ENCODE measurements around the gene SYCE1. TPM values are rescaled to one million over a fixed set of nuclear protein-coding genes. Genes with fewer than 3 reads are reported as not detected.
"Not testable (repeated sequence)": the region's sequence is repeated elsewhere in the genome, so short reads cannot be mapped to it uniquely, and the experiment has no call there.

SYCE1 gene
- polyA plus RNA-seq, 3 donors, result 0.10 to 0.26 (median 0.26) TPM

DNA sequence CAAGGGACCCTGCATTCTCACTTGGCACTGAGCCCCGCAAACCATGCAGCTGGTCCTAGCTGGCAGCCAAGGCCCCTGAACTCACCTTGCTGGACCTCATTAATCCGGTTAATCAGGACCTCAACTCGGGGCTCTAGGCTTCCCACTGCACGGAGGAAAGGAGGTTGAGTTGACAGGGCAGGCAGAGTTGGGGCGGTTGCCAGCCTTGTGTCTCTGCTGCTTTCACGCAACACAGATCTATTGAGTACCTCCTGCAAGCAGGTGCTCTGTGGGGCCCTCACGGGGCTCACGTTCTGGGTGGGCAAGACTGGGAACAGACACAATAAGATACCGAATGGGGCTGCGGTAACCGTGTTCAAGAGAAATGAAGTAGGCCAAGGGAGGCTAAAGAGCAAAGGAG is 6.2 kb downstream of the SYCE1 start:
- no peak for DNase-seq (ENCODE audit: low read depth in 3 of 3, low spot score in 2 of 3)

GRCh38 chr10:133557381-133557780 is 8.0 kb downstream of the SYCE1 start:
- no peak for DNase-seq (ENCODE audit: low read depth in 3 of 3, low spot score in 2 of 3)

DNA sequence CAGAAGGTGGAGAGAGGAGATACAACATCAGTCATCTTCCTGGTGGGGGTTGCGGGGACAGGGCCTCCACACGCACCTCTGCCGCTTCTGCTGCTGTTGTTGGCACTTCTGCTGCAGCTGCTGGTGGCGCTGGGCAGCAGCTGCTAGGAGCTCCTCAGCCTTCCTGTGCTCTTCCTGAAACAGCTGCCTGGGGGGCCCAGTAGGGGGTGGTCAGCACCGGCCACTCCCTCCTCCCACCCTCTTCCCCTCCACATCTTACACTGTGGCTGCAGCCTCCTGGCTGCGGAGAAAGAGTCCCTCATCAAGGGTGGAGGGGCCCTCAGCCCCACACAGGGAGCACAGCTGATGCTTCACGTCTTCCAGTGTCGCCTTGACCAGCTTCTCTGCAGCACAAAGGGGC is 9.9 kb downstream of the SYCE1 start:
- no peak for DNase-seq (ENCODE audit: low read depth in 3 of 3, low spot score in 2 of 3)

DNA sequence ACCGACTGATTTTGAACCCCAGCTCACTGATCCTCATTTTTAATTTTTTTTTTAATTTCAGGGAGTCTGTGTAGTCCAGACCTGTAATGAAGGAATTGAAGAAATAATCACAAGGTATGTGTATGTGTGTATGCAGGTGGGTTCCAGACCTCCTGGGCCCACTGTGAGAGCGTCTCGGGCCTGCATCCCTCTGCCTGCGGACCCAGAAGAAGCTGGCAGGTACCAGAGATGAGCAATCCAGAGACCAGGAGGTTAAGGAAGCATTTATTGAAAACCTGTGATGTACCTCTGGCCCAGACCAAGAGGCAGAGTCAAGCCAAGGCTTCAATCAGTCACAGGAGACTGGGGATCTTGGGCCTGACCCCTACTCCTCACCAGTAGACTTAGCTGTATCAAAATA is 10.8 kb downstream of the SYCE1 start:
- no peak for DNase-seq (ENCODE audit: low read depth in 3 of 3, low spot score in 2 of 3)

DNA sequence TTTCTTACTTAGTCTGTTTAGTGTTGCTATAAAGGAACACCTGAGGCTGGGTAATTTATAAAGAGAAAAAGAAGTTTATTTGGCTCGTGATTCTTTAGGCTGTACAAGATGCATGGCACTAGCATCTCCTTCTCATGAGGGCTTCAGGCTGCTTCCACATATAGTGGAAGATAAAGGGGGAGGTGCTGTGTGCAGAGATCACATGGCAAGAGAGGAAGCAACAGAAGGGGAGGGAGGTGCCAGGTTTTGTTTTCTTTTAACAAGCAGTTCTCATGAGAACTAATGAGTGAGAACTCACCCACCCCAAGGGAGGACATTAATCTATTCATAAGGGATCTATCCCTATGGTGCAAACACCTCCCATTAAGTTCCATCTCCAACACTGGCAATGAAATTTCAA is 20.9 kb downstream of the SYCE1 start:
- DNase-seq (ENCODE audit: low read depth in 3 of 3, low spot score in 2 of 3), result no peak

- not testable (repeated sequence) for DNase-seq (ENCODE audit: low read depth in 3 of 3, low spot score in 2 of 3)
These were observed 23.9 kb downstream of the SYCE1 start for GRCh38 chr10:133541441-133541975.

GRCh38 chr10:133537546-133538545 is 27.5 kb downstream of the SYCE1 start:
- no peak for DNase-seq (ENCODE audit: low read depth in 3 of 3, low spot score in 2 of 3)

- DNase-seq (ENCODE audit: low read depth in 3 of 3, low spot score in 2 of 3), result no peak
These were observed 29.2 kb downstream of the SYCE1 start for GRCh38 chr10:133536198-133536597.

DNA sequence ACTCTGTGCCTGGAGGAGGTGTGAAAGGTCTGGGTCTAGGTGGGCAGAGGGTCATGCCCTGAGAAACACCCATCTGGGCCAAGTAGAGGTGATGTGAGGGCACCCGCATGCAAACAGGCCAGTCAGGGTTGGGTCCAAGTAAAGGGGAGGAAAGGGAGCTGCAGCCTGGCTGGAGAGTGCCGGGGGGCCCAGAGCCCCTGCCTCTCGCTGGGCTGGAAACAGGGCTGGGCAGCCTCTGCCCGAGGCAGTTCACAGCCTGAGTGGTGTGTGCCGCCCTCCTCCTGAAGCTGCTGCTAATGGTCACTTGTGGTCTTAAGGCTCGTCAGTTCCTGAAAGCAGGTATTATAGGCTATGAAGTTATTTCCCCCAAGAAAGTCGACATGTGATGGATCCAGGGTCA is 31.0 kb downstream of the SYCE1 start:
- DNase-seq (ENCODE audit: low read depth in 3 of 3, low spot score in 2 of 3), result no peak

GRCh38 chr10:133532871-133533270 is 32.5 kb downstream of the SYCE1 start:
- no peak for DNase-seq (ENCODE audit: low read depth in 3 of 3, low spot score in 2 of 3)

GRCh38 chr10:133530506-133530905 is 34.9 kb downstream of the SYCE1 start:
- DNase-seq (ENCODE audit: low read depth in 3 of 3, low spot score in 2 of 3), result no peak

- no peak for DNase-seq (ENCODE audit: low read depth in 3 of 3, low spot score in 2 of 3)
These were observed 35.8 kb downstream of the SYCE1 start for GRCh38 chr10:133529576-133529946.

GRCh38 chr10:133528845-133529575 is 36.4 kb downstream of the SYCE1 start:
- DNase-seq (ENCODE audit: low read depth in 3 of 3, low spot score in 2 of 3), result no peak

- DNase-seq (ENCODE audit: low read depth in 3 of 3, low spot score in 2 of 3), result no peak
These were observed 37.0 kb downstream of the SYCE1 start for GRCh38 chr10:133528296-133528844.

DNA sequence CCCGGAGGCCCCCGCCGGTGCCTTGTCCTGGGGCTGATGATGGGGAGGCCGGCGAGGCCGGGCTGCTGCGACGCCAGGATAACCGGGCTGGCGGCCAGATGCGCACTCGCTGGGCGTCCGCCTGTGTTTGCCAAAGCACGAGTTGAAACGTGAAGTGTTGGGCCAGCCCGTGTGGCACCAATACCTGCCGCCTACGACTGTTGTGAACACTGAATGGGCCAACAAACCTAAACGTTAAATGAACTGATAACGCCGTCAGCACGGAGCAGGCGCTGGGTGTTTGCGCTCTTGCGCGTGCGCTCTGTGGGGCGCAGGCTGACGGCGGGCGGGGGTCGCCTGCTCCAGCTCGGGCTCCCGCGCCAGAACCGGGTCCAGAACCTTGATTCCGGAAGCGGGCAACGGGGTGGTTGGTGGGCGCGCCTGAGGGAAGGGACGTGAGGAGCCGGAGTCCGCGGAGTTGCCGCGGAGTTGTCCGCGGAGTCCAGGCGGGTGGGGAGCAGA is 37.6 kb downstream of the SYCE1 start:
- DNase-seq (ENCODE audit: low read depth in 3 of 3, low spot score in 2 of 3), result no peak

GRCh38 chr10:133526957-133527588 is 38.3 kb downstream of the SYCE1 start, which contains the start of gene CYP2E1:
CYP2E1 (plus strand) TSS chr10:133527363; CDS start chr10:133527396, 33 bp downstream.
- no peak for DNase-seq (ENCODE audit: low read depth in 3 of 3, low spot score in 2 of 3)

- no peak for DNase-seq (ENCODE audit: low read depth in 3 of 3, low spot score in 2 of 3)
These were observed 39.9 kb downstream of the SYCE1 start for GRCh38 chr10:133525444-133525843.

DNA sequence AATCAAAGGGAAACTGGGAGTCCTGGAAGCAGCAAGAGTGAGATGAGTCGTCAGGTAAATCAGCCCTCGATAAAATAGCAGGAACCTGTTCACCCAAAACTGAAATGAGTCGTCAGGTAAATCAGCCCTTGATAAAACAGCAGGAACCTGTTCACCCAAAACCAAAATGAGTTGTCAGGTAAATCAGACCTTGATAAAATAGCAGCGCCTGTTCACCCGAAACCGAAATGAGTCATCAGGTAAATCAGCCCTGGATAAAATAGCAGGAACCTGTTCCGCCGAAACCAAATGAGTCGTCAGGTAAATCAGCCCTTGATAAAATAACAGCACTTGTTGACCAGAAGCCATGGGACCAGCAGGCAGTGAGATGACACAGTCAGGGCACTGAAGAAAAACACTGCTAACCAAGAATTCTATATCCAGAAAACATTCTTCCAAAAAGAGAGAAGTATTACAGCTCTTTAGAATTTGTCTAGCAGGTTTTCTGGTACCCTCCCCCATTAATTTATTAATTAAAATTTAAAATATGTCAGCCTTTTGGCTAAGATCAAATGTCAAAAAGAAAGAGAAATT is 41.7 kb downstream of the SYCE1 start:
- no peak for DNase-seq (ENCODE audit: low read depth in 3 of 3, low spot score in 2 of 3)

- DNase-seq (ENCODE audit: low read depth in 3 of 3, low spot score in 2 of 3), result peak in 1 of 3 donors; percentile 44
These were observed 45.1 kb downstream of the SYCE1 start for GRCh38 chr10:133520193-133520738.

GRCh38 chr10:133518517-133518916 is 46.9 kb downstream of the SYCE1 start:
- not testable (repeated sequence) for DNase-seq (ENCODE audit: low read depth in 3 of 3, low spot score in 2 of 3)
